Frontal cortex (tissue), 4 donors: Measurements from ENCODE around the gene RNF123. TPM values are rescaled to one million over a fixed set of nuclear protein-coding genes. Genes with fewer than 3 reads are reported as not detected.
"Not testable (repeated sequence)": the region's sequence is repeated elsewhere in the genome, so short reads cannot be mapped to it uniquely, and the experiment has no call there.

Source experiments
- DNase-seq, 2 donors: peaks; one replicate each; pipeline ENCODE4 v3.0.0; 2012; ENCODE audit warnings: low spot score in 2 of 2
- FAIRE-seq: peaks from 2 replicates; lab custom pipeline; 2012; peaks lifted over from hg19 to GRCh38; lab: Jason Lieb, UNC
- total RNA-seq: library from RNA; depleted of rRNA; stranded (reverse); fragments of >200 nt; gene quantifications from one replicate; pipeline ENCODE4 v1.2.3, GENCODE V29; 2014
- donor health status: control.
- donor health status: control.
- donor health status: control.

RNF123 gene
- total RNA-seq, 1 donor from 2014 or later: 25.3 TPM

GRCh38 chr3:49729966-49730609 lies 40.7 kb downstream of the RNF123 start:
- DNase-seq: no peak
- FAIRE-seq: no peak

GRCh38 chr3:49732597-49732996 lies 43.2 kb downstream of the RNF123 start:
- DNase-seq: no peak
- FAIRE-seq: no peak

GRCh38 chr3:49733551-49733950 lies 44.2 kb downstream of the RNF123 start:
- DNase-seq (no peak), FAIRE-seq (no peak)

- DNase-seq (no peak), FAIRE-seq (no peak)
These were observed 45.4 kb downstream of the RNF123 start for GRCh38 chr3:49734752-49735151.

GRCh38 chr3:49738067-49738713 lies 48.8 kb downstream of the RNF123 start:
- FAIRE-seq (no peak), DNase-seq (no peak)

- FAIRE-seq (no peak), DNase-seq (no peak)
These were observed 51.1 kb downstream of the RNF123 start for GRCh38 chr3:49740427-49740826.

- FAIRE-seq: no peak
These were observed 56.6 kb downstream of the RNF123 start for GRCh38 chr3:49745986-49746385.

GRCh38 chr3:49747792-49748480 lies 58.6 kb downstream of the RNF123 start:
- no peak for DNase-seq
- FAIRE-seq: no peak

More at GRCh38 chr3:49745986-49746385, 56.6 kb downstream of the RNF123 start:
- DNase-seq: no peak

GRCh38 chr3:49748874-49749273 lies 59.5 kb downstream of the RNF123 start:
- not testable (repeated sequence) for DNase-seq, FAIRE-seq

- DNase-seq: no peak
These were observed 60.7 kb downstream of the RNF123 start for GRCh38 chr3:49750056-49750455.

GRCh38 chr3:49751501-49751900 lies 62.1 kb downstream of the RNF123 start:
- no peak for DNase-seq
- FAIRE-seq: no peak

More at GRCh38 chr3:49750056-49750455, 60.7 kb downstream of the RNF123 start:
- no peak for FAIRE-seq

- FAIRE-seq (no peak), DNase-seq (no peak)
These were observed 65.2 kb downstream of the RNF123 start for GRCh38 chr3:49754536-49754935.

- DNase-seq: no peak
- FAIRE-seq: no peak
These were observed 66.7 kb downstream of the RNF123 start for GRCh38 chr3:49756036-49756435.

- FAIRE-seq (no peak), DNase-seq (no peak)
These were observed 67.8 kb downstream of the RNF123 start for GRCh38 chr3:49757197-49757596.

- no peak for DNase-seq
- FAIRE-seq: no peak
These were observed 69.9 kb downstream of the RNF123 start for GRCh38 chr3:49759226-49759625.

- FAIRE-seq (no peak), DNase-seq (no peak)
These were observed 72.3 kb downstream of the RNF123 start for GRCh38 chr3:49761661-49762060.

- no peak for DNase-seq
- FAIRE-seq: no peak
These were observed 74.6 kb downstream of the RNF123 start for GRCh38 chr3:49763981-49764380.

GRCh38 chr3:49769286-49769915 lies 80.0 kb downstream of the RNF123 start:
- no peak for FAIRE-seq

GRCh38 chr3:49769926-49770325 lies 80.6 kb downstream of the RNF123 start:
- DNase-seq: no peak
- no peak for FAIRE-seq

More at GRCh38 chr3:49769286-49769915, 80.0 kb downstream of the RNF123 start:
- no peak for DNase-seq
